C1 segment of cervical spinal cord (tissue), 14 donors: Measurements from ENCODE around the gene PAX7.

Experiments used
- DNase-seq, 14 donors: peaks; one replicate each; lab custom pipeline; 2025; lab: John Stamatoyannopoulos, UW

Gene PAX7

GRCh38 chr1:18640228-18641004 is 9.8 kb downstream of the PAX7 start:
- DNase-seq = no peak

- no peak for DNase-seq
Observed at GRCh38 chr1:18641005-18641941, 10.6 kb downstream of the PAX7 start.

- DNase-seq = no peak
Observed at GRCh38 chr1:18642278-18643095, 11.8 kb downstream of the PAX7 start.

- no peak for DNase-seq
Observed at GRCh38 chr1:18643154-18644012, 12.7 kb downstream of the PAX7 start.

GRCh38 chr1:18644013-18644399 is 13.4 kb downstream of the PAX7 start:
- DNase-seq = no peak

GRCh38 chr1:18644446-18644845 is 13.8 kb downstream of the PAX7 start:
- DNase-seq = no peak

GRCh38 chr1:18644973-18645746 is 14.5 kb downstream of the PAX7 start:
- no peak for DNase-seq

GRCh38 chr1:18645747-18646090 is 15.1 kb downstream of the PAX7 start:
- DNase-seq = no peak

GRCh38 chr1:18646091-18646785 is 15.6 kb downstream of the PAX7 start:
- DNase-seq = no peak

GRCh38 chr1:18646786-18647410 is 16.3 kb downstream of the PAX7 start:
- DNase-seq = no peak

- DNase-seq = no peak
Observed at GRCh38 chr1:18647681-18648214, 17.1 kb downstream of the PAX7 start.

- no peak for DNase-seq
Observed at GRCh38 chr1:18649693-18650370, 19.2 kb downstream of the PAX7 start.

- no peak for DNase-seq
Observed at GRCh38 chr1:18651713-18652112, 21.1 kb downstream of the PAX7 start.

GRCh38 chr1:18652791-18653190 is 22.1 kb downstream of the PAX7 start:
- DNase-seq = no peak

GRCh38 chr1:18653367-18653766 is 22.7 kb downstream of the PAX7 start:
- DNase-seq = no peak

GRCh38 chr1:18653916-18654315 is 23.3 kb downstream of the PAX7 start:
- DNase-seq = peak in 2 of 14 donors; percentile 8 to 26

- DNase-seq = no peak
Observed at GRCh38 chr1:18654599-18654998, 24.0 kb downstream of the PAX7 start.

GRCh38 chr1:18657506-18658201 is 27.0 kb downstream of the PAX7 start:
- DNase-seq = no peak
